Activated gamma-delta T cell (primary cell): ENCODE measurements around the gene PELI3.
"Not testable (repeated sequence)": the region's sequence is repeated elsewhere in the genome, so short reads cannot be mapped to it uniquely, and the experiment has no call there.

ENCODE experiments used
- DNase-seq: peaks from one replicate; lab custom pipeline; 2025; lab: John Stamatoyannopoulos, UW

Gene PELI3

DNA sequence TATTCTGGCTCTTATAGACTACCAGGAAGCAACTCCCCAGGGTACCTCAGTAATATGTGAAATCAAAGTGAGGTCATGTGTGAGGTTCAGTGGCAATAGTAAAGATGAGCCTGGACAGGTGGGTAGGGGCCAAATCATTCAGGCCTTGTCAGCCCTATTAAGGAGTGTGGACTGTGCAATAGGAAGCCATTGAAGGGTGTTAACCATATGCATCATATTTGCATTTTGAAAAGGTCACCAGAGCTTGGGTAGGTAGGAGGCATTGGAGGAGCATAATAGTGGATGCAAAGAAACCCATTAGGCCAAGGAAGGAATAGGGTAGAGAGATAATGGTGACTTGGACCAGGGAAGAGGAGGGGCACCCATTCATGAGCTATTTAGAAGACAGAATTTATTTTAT lies 19.7 kb upstream of the PELI3 start:
- DNase-seq = no peak

DNA sequence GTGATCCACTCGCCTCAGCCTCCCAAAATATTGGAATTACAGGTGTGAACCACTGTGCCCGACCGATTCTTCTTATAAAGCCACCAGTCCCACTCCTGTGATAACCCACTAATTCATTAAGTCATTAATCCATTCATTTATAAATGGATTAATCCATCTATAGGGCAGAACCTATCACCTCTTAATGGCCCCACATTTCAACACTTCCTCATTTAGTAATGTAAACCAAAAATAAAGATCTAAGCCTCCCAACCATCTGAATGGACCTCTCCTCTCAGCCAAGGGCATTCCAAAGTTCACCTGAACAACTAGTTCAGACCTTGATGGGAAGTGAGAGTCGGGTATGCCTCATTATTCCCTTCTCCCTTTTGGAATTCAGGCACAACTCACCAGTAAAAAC lies 18.2 kb upstream of the PELI3 start:
- no peak for DNase-seq

DNA sequence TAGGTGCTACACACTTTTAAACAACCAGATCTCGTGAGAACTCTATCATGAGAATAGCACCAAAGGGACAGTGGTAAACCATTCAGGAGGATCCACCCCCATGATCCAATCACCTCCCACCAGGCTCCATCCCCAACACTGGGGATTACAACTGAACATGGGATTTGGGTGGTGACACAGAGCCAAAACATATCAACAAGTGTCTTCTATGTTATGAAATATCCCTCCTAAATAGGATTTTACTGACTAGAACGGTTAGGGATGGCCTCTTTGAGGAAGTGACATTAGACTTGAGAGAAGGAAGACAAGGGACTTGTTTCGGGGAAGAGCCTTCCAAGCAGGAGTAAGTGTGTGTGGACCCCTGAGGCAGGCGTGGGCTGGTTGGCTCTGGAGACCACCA lies 16.1 kb upstream of the PELI3 start:
- DNase-seq = no peak

DNA sequence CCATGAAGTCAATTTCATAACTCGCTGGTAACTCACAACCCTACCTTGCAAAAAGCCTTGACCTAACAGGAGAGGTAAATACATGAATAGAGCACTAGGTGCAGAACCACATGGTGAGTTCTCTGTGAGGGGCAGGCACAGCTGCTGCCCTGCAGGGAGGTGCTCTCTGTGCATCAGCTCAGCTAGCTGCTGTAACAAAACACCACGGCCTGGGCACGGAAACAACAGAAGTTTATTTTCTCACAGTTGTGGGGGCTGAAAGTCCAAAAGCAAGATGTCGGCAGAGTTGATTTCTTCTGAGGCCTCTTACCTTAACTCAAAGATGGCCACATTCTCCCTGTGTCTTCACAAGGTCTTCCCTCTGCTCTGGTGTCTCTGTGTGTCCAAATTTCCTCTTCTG lies 15.0 kb upstream of the PELI3 start:
- no peak for DNase-seq

DNA sequence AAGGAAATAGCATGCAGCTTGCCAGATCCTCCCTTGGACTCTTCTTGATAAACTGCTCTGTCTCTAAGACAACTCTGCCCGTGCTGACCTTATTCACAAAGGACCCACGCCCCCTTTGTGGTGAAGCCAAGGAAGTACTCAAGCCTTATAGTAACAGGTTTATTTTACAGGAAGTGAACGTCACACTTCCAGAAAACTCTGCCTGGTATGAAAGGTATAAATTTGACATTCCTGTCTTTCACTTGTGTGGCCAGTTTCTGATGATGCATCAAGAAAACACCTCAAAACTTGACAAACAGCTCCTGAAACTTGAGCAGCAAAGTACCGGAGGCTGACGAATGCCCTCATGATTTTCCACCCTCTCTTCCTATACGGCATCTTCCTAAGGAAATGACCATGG lies 12.5 kb upstream of the PELI3 start:
- DNase-seq = no peak

DNA sequence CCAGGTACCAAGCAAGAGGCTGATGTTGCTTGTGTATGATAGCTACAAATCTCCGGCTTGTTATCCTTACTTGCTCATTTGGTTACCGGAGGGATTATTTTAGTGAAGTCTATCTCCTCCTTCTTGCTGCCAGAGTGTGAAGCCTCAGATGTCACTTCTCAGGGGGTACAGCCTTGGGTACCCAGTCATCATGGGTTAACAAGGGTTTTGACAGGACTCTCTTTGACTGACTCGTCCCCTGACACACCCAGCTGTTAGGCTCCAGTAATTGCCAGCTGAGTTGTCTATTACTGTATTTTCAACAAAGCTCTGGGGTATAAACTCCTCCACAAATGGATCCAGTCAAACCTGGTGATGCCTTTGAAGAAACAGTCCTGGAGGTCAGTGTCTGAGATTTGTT lies 11.9 kb upstream of the PELI3 start:
- DNase-seq = no peak

DNA sequence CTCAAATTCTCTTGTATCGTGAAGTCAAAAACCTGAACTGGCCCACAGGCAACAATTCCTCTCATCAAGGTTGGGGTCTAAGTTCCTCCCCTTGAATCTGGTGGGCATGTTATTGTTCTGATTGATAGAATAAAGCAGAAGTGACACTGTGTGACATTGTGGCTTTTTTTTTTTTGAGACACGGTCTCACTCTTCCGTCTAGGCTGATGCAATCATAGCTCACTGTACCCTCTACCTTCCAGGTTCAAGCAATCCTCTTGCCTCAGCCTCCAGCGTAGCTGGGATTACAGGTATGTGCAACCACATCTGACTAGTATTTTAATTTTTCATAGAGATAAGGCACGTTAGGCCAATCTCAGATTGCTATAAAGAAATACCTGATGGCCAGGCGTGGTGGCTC lies 8.9 kb upstream of the PELI3 start:
- no peak for DNase-seq

DNA sequence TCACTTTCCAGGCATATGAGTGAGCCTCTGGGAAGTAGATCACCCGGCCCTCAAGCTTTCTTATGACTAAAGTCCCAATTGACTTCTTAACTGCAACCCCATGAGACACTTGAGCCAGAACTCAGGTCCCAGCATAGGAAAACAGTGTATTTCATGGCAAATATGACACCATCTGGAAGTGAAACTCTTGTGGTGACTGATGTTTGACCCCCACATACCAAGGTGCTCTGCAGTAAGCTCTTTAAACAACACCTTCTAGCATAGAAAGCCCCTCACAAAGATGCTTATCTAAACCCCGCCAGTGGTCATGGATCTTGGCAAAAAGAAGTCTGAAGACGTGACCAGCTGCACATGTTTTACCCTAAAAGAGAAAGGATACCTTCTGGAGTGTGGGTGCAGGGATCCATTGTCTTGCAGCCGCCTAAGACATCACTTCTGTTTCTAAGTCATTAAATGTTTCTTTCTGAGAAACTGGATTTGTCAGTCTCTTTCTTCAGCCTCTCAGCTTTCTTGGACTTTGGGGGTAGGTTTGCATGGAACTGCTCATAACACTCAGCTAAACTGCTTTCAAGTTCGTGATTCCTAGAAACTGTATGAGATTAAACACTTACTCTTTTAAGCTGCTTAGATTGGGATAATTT lies 7.4 kb upstream of the PELI3 start:
- DNase-seq = no peak

DNA sequence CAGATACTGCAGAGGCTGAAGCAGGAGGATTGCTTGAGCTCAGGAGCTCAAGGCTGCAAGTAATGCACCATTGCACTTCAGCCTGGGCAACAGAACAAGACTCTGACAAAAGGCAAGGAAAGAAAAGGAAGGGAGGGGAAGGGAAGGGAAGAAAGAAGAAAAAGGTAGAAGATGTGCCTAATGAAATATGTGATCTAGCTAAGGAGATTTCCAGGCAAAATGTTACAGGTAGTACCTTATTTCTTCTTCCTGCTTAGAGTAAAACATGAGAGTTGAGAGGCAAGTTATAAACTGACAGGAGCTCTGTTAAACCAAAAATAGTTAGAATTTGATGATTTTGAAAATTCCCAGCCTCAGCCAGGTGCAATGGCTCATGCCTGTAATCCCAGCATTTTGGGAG lies 4.7 kb upstream of the PELI3 start:
- no peak for DNase-seq

DNA sequence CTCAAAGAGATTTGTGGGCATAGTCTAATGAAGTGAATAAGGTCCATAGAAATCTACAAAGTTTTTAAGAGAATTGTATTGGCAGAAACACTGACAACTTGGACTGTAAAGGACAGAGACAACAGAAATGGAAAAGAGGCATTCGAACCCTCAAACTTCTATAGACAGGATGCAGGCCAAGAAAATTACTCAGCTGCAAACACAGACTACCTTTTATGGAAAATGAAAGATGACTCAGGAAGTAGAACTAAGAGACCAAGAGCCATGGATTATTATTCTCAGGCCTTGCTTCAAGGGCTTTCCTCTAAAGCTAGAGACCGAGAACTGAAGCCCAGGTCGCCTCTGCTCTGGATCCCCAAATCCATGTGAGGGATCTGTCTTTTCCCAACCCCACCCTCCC lies 3.8 kb upstream of the PELI3 start:
- no peak for DNase-seq

DNA sequence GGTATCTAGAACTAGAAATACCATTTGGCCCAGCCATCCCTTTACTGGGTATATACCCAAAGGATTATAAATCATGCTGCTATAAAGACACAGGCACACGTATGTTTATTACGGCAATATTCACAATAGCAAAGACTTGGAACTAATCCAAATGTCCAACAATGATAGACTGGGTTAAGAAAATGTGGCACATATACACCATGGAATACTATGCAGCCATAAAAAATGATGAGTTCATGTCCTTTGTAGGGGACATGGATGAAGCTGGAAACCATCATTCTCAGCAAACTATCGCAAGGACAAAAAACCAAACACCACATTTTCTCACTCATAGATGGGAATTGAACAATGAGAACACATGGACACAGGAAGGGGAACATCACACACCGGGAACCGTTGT lies 2.6 kb upstream of the PELI3 start:
- not testable (repeated sequence) for DNase-seq

DNA sequence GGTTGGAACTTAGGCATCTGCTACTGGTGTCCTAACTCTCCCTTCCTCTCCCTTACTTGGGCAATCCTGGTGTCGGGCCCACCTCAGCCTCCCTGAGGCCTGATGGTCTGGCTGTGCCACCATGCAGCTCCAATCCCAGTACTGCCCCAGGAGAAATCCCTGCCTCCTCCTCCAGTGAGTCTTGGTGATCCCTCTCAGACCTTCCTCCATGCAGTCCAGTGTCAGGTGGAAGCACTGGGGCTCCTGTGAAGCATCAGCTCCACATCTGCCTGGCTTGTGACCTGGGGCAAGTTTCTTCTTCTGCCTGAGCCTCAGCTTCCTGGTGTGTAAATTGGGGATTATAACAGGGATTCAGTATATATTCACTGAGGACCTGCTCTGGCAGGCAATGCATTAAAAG lies 1.8 kb upstream of the PELI3 start:
- DNase-seq = no peak

DNA sequence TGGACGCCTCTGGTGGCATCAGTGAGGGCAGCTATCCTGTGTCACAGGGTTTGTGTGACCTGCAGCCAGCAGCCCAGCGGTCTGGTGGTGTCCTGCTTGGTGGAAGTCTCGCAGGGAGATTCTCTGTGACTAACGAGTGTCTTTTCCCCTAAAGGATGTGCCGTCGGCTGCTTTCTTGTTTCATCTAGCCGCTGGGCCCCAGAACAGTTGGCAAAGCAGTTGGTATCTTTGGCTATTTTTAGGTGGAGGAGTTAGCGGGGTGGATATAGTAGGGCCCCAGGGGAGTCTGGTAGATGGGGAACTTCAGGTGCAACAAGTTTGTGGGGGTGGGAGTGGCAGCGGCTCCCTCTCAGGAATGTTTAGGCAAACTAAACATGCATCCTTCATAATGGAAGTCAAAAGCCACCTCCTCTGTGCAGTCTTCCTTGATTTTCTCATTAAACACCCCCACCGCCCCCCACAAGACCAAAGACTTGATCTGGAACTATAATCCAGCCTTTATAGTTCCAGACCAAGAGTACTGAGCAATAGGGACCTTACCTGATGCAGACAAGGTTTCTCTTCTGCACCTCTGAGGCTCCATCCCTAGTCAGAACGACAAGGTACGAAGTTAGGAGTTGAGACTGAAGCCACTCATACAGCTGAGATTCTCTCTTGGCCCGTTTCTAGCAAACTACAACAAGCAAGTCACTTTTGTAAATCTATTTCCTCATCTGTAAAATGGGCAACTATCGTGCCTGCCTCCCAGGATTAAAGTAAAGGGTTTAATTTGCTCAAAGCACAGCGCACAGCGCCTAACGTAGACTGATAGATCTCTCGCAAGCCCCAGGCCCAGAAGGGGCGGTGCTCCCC lies 1.1 kb upstream of the PELI3 start:
- DNase-seq = no peak

DNA sequence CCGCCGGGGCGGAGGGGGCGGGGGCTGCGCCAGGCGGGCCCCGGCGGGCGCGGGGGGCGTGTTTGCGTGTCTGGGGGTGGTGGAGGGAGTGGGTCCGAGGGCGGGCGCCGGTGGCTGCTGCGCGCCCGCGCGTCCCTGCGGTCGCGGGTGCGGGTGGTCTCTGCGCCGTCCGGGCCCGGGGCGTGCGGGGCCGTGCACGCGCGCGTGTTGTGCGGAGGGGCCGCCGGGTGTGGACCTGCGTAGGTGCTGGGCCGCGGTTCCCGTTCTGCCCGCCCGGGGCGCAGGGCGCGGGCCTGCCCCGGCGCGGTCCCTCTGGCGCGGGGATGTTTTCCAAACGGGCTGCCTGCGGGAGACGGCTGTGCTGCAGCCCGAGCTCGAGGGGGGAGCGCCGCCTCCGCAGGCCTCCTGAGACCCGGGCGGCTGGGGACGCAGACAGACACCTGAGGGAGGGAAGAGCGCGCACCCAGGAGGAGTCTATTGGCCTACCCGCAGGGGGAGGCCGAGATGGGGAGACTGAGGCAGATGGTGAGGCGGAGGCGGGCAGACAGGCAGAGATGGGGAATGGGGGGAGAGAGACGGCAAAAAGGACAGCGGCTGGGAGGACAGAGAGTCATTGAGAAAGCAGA lies 442 bp downstream of the PELI3 start:
- DNase-seq = no peak

DNA sequence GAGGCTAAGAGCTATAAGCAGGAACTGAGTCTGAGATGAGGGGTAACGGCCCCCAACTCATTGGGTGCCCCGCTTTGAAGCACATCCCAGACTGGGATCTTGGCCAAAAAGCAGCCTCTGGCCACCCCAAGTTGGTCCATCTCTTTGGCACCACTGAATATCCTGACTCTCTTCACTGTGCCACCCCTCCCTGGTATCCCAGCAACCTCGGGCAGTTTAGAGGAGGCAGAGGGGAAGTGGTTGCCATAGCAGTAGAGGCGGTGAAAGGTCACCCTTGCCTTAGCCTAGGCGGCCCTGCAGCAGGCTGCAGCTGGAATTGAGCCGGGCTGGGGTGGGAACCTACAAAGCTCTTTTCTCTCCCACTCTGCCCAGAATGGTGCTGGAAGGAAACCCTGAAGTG lies 1.1 kb downstream of the PELI3 start:
- DNase-seq = no peak

DNA sequence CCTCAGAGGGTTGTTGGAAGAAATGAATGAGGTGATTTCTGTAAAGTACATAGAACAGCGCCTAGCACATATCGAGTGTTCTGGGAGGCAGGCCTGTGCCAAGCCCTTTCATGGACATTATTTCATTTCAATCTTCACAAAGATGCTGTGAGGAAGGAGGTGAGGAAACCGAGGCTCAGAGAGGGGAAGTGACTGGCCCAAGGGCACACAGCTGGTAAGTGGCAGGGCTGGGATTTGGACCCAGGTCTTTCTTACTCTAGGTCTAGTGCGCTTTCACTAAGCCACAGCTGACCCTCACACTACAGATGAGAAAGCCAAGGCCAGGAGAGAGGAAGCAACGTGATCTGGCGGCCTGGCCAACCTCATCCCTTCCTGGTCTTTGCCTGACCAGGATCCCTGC lies 2.0 kb downstream of the PELI3 start:
- DNase-seq = no peak

DNA sequence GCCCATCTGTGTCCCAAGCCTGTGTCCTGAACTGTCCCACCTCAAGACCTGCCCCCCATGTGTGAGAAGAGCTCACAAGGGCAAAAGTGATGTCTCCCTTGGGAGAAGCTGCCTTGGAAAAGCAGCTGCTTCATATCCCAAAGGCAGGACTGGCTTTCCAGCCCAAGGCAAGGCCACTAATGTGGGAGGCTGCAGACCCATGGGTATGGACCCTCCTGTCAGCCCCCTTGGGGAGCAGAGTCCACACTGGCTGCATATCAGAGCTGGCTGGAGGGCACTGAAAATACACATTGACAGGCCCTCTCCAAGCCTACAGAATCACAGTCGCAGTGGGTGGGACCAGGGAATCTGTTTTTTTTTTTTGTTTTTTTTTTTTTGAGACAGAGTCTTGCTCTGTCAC lies 2.7 kb downstream of the PELI3 start:
- no peak for DNase-seq

DNA sequence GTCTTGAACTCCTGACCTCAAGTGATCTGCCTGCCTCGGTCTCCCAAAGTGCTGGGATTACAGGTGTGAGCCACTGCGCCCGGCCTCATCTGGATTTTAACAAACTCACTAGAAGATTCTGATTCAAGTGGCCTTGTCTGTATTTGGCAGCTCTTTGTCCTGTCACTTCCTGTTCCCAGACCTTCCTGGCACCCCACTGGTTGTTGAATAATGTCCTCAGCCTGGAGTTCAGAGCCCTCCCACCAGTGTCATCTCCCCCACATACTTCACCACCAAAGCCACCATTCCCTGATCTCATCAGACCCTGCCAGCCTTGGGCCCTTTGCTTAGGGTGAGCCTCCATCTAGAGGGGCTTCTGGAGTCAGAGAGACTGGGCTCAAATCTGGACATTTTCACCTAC lies 3.3 kb downstream of the PELI3 start:
- DNase-seq = no peak

DNA sequence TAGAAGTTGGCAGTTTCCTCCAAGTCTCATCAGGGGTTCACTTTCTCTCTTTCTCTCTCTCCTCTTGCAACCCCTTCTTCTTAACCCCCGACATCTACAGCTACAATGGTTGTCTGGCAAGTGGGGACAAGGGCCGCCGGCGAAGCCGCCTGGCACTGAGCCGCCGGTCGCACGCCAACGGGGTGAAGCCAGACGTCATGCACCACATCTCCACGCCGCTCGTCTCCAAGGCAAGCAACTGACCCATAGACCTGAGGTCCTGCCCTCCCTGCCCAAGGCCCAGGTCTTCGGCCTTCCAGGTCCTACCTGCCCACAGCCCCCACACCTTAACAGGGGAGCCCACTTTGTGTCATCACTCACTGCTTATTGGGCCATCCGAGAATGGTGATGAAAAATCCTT lies 4.4 kb downstream of the PELI3 start:
- DNase-seq = no peak

DNA sequence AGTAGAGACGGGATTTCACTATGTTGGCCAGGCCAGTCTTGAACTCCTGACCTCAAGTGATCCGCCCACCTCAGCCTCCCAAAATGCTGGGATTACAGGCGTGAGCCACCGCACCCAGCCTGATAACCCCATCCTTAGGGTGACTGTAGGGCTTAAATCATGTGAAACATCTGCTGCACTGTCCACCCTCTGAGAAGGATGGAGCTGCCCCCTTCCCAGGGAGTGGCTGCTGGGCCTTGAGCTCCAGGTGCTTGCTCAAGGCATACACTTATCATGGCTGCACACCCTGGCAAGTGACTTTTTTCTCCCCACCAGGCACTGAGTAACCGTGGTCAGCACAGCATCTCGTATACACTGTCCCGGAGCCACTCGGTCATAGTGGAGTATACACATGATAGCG lies 5.3 kb downstream of the PELI3 start:
- DNase-seq = no peak

DNA sequence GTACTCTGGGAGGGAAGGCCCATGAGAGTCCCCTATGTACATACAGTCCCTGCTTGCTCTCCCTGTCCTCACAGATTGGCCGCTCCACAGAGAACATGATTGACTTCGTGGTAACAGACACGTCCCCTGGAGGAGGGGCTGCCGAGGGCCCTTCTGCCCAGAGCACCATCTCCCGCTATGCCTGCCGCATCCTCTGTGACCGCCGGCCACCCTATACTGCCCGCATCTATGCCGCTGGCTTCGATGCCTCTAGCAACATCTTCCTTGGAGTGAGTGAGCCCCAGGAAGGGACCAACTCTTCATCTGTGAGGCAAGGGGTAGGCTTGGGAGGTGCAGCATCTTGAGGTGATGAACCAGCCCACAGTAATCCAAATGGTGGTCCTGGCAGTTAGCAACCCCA lies 6.5 kb downstream of the PELI3 start:
- DNase-seq = no peak

DNA sequence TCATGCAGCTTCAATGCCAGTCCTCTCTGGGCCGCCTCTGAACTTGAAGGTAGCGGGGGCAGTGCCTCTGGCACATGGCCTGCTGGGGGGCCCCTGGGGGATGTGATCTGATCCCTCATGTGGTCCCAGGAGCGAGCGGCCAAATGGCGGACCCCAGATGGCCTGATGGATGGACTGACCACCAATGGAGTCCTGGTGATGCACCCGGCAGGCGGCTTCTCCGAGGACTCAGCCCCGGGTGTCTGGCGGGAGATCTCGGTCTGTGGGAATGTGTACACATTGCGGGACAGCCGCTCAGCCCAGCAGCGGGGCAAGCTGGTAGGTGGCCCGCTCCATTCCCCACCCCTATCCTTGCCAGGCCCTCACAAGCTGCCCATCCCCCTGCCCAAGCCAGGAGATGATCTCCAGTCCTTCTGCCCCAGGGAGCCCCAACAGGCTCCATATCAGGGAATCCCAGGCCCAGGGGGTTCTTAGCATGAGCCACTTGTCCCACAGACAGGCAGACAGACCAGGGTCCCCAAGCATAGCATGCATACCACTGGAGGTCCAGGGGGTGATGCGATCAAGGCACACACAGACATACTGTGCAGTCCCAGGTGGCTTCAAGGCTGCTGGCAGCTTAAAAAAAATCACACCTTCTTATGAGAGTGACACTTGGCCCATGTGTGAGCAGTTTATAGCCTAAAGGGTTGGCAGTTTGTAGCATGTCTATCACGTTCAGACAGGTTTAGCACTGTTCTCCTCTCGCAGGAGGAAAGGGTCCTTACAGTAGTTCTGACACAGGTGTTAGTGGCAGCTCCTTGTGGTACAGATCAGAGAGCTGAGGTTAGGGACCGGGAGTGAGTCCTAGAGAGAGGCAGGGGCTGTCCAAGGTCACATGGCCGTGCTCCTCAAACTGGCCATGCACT lies 7.2 kb downstream of the PELI3 start:
- no peak for DNase-seq
